GM12878 (cell line): ENCODE data around the gene HOXB1. TPM values are rescaled to one million over a fixed set of nuclear protein-coding genes. Genes with fewer than 3 reads are reported as not detected.

Experiments used
- ATAC-seq: fragments of 200-7000 bp; cut with Tn5 transposase; 3 replicates; pipeline ENCODE4 v1.9.1; 2020; ENCODE audit warnings: mild to moderate bottlenecking, moderate library complexity
- BruUV-seq: library from RNA; stranded (reverse); fragments of 400-500 nt; replicated peaks from 2 replicates; lab custom pipeline; 2021; lab: Mats Ljungman, UMichigan
- CTCF ChIA-PET: fragments of 300-600 bp; sonication (Branson Sonifier 250); formaldehyde crosslinking; extraction: SDS; loops from one replicate; lab custom pipeline; 2021; ENCODE audit warnings: inconsistent platforms; lab: Yijun Ruan, JAX
- POLR2A ChIA-PET: fragments of 350-600 bp; formaldehyde crosslinking; extraction: SDS; loops from one replicate; lab custom pipeline; 2021; ENCODE audit warnings: inconsistent platforms; lab: Charles Lee
- RAD21 ChIA-PET: fragments of 300-600 bp; sonication (Branson Sonifier 250); formaldehyde crosslinking; loops from one replicate; lab custom pipeline; 2023; ENCODE audit warnings: antibody characterized with exemption; ENCODE audit not compliant: unreplicated experiment; lab: Charles Lee
- SMC1A ChIA-PET: fragments of 300-600 bp; sonication (Branson Sonifier 250); formaldehyde crosslinking; loops from one replicate; lab custom pipeline; 2023; ENCODE audit not compliant: unreplicated experiment, uncharacterized antibody; lab: Charles Lee
- DNase-seq: peaks from one replicate; pipeline ENCODE4 v3.0.0-alpha.2; 2011; ENCODE audit warnings: low read depth, low spot score
- FAIRE-seq: peaks from 3 replicates; lab custom pipeline; 2011; peaks lifted over from hg19 to GRCh38; lab: Jason Lieb, UNC
- H2AFZ ChIP-seq: 2 replicates; pipeline ENCODE4 v1.6.0; 2011; ENCODE audit warnings: low read depth, low read length, control low read depth; ENCODE audit not compliant: control insufficient read depth
- H3K27ac ChIP-seq: 2 replicates; pipeline ENCODE4 v1.5.1; 2011; ENCODE audit warnings: control low read depth; ENCODE audit not compliant: control insufficient read depth, insufficient read depth
- H3K27me3 ChIP-seq, 2 experiments: replicated peaks in 1 of 2; 2 replicates each; pipeline versions ENCODE4 v1.6.0 to v1.6.1; 2011; ENCODE audit warnings: low read length in 1 of 2; ENCODE audit not compliant: control insufficient read depth in 2 of 2, insufficient read depth in 2 of 2
- H3K36me3 ChIP-seq, 2 experiments: 2 replicates each; pipeline ENCODE4 v1.5.1; 2011; ENCODE audit warnings: low read length in 1 of 2; ENCODE audit not compliant: control insufficient read depth in 2 of 2, insufficient read depth in 2 of 2
- H3K4me1 ChIP-seq: 2 replicates; pipeline ENCODE4 v1.6.1; 2011; ENCODE audit warnings: mild to moderate bottlenecking, low read length, moderate library complexity, mixed read lengths; ENCODE audit not compliant: control insufficient read depth, insufficient read depth
- H3K4me2 ChIP-seq: 2 replicates; pipeline ENCODE4 v1.6.0; 2011; ENCODE audit warnings: control low read depth; ENCODE audit not compliant: control insufficient read depth, insufficient read depth
- H3K4me3 ChIP-seq: fragments of 200-600 bp; sonication (generic); 2 replicates; pipeline ENCODE4 v1.5.1; 2016
- H3K79me2 ChIP-seq: 2 replicates; pipeline ENCODE4 v1.6.0; 2011; ENCODE audit warnings: low read length; ENCODE audit not compliant: control insufficient read depth, insufficient read depth
- H3K9ac ChIP-seq: 2 replicates; pipeline ENCODE4 v1.8.0; 2011; ENCODE audit warnings: low read length, control low read depth, mixed read lengths; ENCODE audit not compliant: control insufficient read depth, insufficient read depth
- H3K9me3 ChIP-seq: replicated peaks from 3 replicates; pipeline ENCODE4 v1.5.1; 2011; ENCODE audit warnings: mild to moderate bottlenecking, low read length; ENCODE audit not compliant: control insufficient read depth, insufficient read depth
- H4K20me1 ChIP-seq: 2 replicates; pipeline ENCODE4 v1.6.0; 2011; ENCODE audit not compliant: control insufficient read depth, insufficient read depth
- CBFB ChIP-seq: IDR thresholded peaks from 2 replicates; pipeline ENCODE4 v1.6.1; 2016; ENCODE audit warnings: antibody characterized with exemption, low read depth
- CEBPB ChIP-seq, 2 experiments: fragments of 150-350 bp in 1 of 2; IDR thresholded peaks; 2 replicates each; pipeline ENCODE4 v1.6.1; 2012 to 2014; ENCODE audit warnings: low read depth in 2 of 2, low read length in 2 of 2, borderline replicate concordance in 1 of 2, inconsistent platforms in 1 of 2
- CTCF ChIP-seq, 3 experiments: IDR thresholded peaks in 2 of 3; conservative IDR thresholded peaks in 1 of 3; 2 replicates each; pipeline ENCODE4 v1.5.1; 2011; ENCODE audit warnings: low read depth in 3 of 3, low read length in 3 of 3, mild to moderate bottlenecking in 3 of 3, control low read depth in 2 of 3, moderate library complexity in 2 of 3, inconsistent platforms in 1 of 3, mixed read lengths in 1 of 3; ENCODE audit not compliant: control insufficient read depth in 2 of 3, insufficient read depth in 1 of 3; ENCODE audit errors: extremely low read depth in 1 of 3
- EP300 ChIP-seq, 2 experiments: fragments of 150-350 bp in 1 of 2; IDR thresholded peaks; 2 replicates each; pipeline ENCODE4 v1.6.1; 2011 to 2012; ENCODE audit warnings: low read depth in 2 of 2, low read length in 2 of 2, borderline replicate concordance in 1 of 2, improper control_type of control experiment in 1 of 2, inconsistent platforms in 1 of 2; ENCODE audit not compliant: control insufficient read depth in 1 of 2
- FOXK2 ChIP-seq: fragments of 450-650 bp; IDR thresholded peaks from 2 replicates; pipeline ENCODE4 v1.6.1; 2017; ENCODE audit warnings: mild to moderate bottlenecking, moderate library complexity
- HCFC1 ChIP-seq: fragments of 150-350 bp; IDR thresholded peaks from 2 replicates; pipeline ENCODE4 v1.6.1; 2014; ENCODE audit warnings: low read length
- IRF4 ChIP-seq: IDR thresholded peaks from 2 replicates; pipeline ENCODE4 v1.6.1; 2011; ENCODE audit warnings: low read depth, low read length
- JUND ChIP-seq: IDR thresholded peaks from 2 replicates; pipeline ENCODE4 v1.6.1; 2012; ENCODE audit warnings: low read depth, mild to moderate bottlenecking, low read length, improper control_type of control experiment, moderate library complexity
- NBN ChIP-seq: fragments of 450-650 bp; IDR thresholded peaks from 2 replicates; pipeline ENCODE4 v1.6.1; 2016
- NR2C2 ChIP-seq: IDR thresholded peaks from 2 replicates; pipeline ENCODE4 v1.6.1; 2011; ENCODE audit warnings: borderline replicate concordance, low read depth; ENCODE audit not compliant: control insufficient read depth, insufficient read length
- PAX8 ChIP-seq: fragments of 450-650 bp; IDR thresholded peaks from 2 replicates; pipeline ENCODE4 v1.6.1; 2017; ENCODE audit warnings: mild to moderate bottlenecking, moderate library complexity
- POU2F2 ChIP-seq: IDR thresholded peaks from 3 replicates; pipeline ENCODE4 v1.6.1; 2011; ENCODE audit warnings: low read depth, mild to moderate bottlenecking, low read length, borderline replicate concordance
- SIN3A ChIP-seq: IDR thresholded peaks from 2 replicates; pipeline ENCODE4 v1.6.1; 2012; ENCODE audit warnings: low read depth, low read length, improper control_type of control experiment
- SREBF2 ChIP-seq: IDR thresholded peaks from 2 replicates; pipeline ENCODE4 v1.6.1; 2012; ENCODE audit warnings: mild to moderate bottlenecking, low read length
- WRNIP1 ChIP-seq: IDR thresholded peaks from 2 replicates; pipeline ENCODE4 v1.6.1; 2011; ENCODE audit warnings: low read depth, low read length, improper control_type of control experiment, borderline replicate concordance
- YBX1 ChIP-seq: fragments of 450-650 bp; IDR thresholded peaks from 2 replicates; pipeline ENCODE4 v1.6.1; 2016; ENCODE audit warnings: antibody characterized with exemption
- ZNF207 ChIP-seq: fragments of 450-650 bp; IDR thresholded peaks from 2 replicates; pipeline ENCODE4 v1.6.1; 2014; ENCODE audit warnings: antibody characterized with exemption, mild to moderate bottlenecking, borderline replicate concordance
- ZNF24 ChIP-seq: fragments of 450-650 bp; IDR thresholded peaks from 2 replicates; pipeline ENCODE4 v1.6.1; 2017; ENCODE audit warnings: antibody characterized with exemption, mild to moderate bottlenecking
- ZNF622 ChIP-seq: fragments of 450-650 bp; IDR thresholded peaks from 2 replicates; pipeline ENCODE4 v1.6.1; 2017; ENCODE audit warnings: mild to moderate bottlenecking, inconsistent platforms
- WGBS: methylation state at CpG from one replicate; pipeline ENCODE4 v1.1.6; 2016; ENCODE audit warnings: low lambda C conversion rate; ENCODE audit not compliant: insufficient replicate concordance, insufficient coverage; ENCODE audit errors: missing lambda C conversion rate; 5-methylcytosine and 5-hydroxymethylcytosine counted together
- in situ Hi-C: fragments of 300-500 bp; cut with MboI; formaldehyde crosslinking; loops from 9 replicates; pipeline ENCODE4 v1.14.3; 2018; ENCODE audit warnings: mixed read lengths
- intact Hi-C: fragments of 100-400 bp; cut with micrococcal nuclease; formaldehyde crosslinking; loops from one replicate; pipeline ENCODE4 v1.14.2; 2022; ENCODE audit not compliant: unreplicated experiment
- polyA plus RNA-seq, 11 experiments: library from polyadenylated mRNA; depleted of rRNA in 4 of 11; unstranded in 6 of 11; stranded (reverse) in 5 of 11; fragments of >200 nt; fragmentation: Nextera tagmentation in 4 of 11; fragmentation: Illumina TruSeq in 1 of 11; extraction: Ambion mirVana in 4 of 11; extraction: Trizol in 1 of 11; gene quantifications; 1 replicate in 1 of 11; 2 replicates in 10 of 11; pipeline versions ENCODE4 v1.2.1 to v1.2.3, GENCODE V29; 2011 to 2016; ENCODE audit warnings: inconsistent platforms in 2 of 11, missing spikeins in 2 of 11, low read depth in 1 of 11
- total RNA-seq, 4 experiments: library from RNA; depleted of rRNA in 3 of 4; stranded (reverse); fragments of >200 nt in 3 of 4; fragmentation: Illumina TruSeq in 1 of 4; extraction: Trizol in 1 of 4; gene quantifications; 2 replicates each; pipeline versions ENCODE4 v1.2.1 to v1.2.3, GENCODE V29; 2013 to 2021
- TF ChIP-seq, protein P1 (sequence below): IDR thresholded peaks from 2 replicates; pipeline ENCODE4 v1.6.1; 2011; ENCODE audit warnings: mild to moderate bottlenecking, low read depth, low read length, moderate library complexity; ENCODE audit not compliant: insufficient replicate concordance

The HOXB1 gene
- total and polyA plus RNA-seq, 10 of the 15 experiments (the other 5 are each of a cell fraction or from before 2014, with no cell fraction given), result not detected

DNA sequence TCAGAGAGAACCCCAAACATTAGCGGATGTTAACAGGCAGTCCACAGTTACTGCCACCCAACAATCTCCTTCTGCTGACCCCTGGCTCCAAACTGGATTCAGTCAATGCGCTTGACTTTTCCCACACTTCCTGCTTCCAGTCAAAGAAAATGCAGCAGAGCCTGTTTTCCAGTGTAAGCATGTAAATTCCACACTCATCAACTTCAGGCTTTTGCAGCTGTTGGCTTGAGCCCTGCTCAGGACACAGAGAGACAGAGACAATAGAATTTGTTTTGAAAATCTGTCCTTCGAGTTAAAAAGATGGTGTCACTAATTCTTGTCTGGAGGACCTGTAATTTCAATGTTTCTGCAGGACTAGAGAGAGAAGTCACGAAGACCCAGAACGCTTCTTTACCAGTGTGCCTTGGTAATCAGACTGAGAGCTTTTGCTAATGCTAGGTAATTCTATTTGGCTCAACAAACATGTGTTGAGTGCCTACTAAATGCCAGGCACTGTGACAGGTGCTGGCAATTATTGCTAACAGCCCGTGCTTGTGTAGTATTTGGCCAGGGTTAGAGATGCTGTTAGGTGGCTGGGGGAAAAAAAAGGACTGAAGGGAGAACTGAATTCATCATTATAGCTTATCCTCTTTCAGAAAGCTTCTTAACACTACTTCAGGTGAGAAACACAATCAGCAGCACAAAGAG is 32.5 kb downstream of the HOXB1 start:
- no TSS peak for BruUV-seq
- ATAC-seq, result no peak

More for the DNA sequence above, 32.5 kb downstream of the HOXB1 start:
- RAD21 ChIA-PET, result no interaction called here
- FAIRE-seq, result no peak
- no peak overlapping the region for H3K27ac ChIP-seq
- whole genome bisulfite sequencing, result 64% methylated on average over 6 of the region's 6 CpGs
- H3K27me3 ChIP-seq, result no peaks in the 10 kb centered on the region
- H4K20me1 ChIP-seq, result no peaks in the 10 kb centered on the region
- H3K4me1 ChIP-seq, result no peaks in the 10 kb centered on the region
- H3K9me3 ChIP-seq, result no peaks in the 10 kb centered on the region
- H3K36me3 ChIP-seq, result no peaks in the 10 kb centered on the region
- H3K79me2 ChIP-seq, result no peaks in the 10 kb centered on the region
- CTCF ChIA-PET, result interaction anchor here (1.0 to 1.7 kb wide), 4 partner anchors 42 to 95 kb away, joined by 3 to 5 read pairs (median 4); partner anchors contain the start of gene HOXB5
- intact Hi-C loops, result no loop called here
- no peak overlapping the region for H3K4me3 ChIP-seq
- no peak for DNase-seq
- SMC1A ChIA-PET, result interaction anchor here (1.2 to 1.8 kb wide), 4 partner anchors 12 to 147 kb away, joined by 3 to 4 read pairs (median 3); no protein-coding TSS in a partner anchor
- TF ChIP-seq SREBF2 (no peak), ZNF207 (no peak), NBN (no peak), YBX1 (no peak), EP300 (IDR thresholded peaks at IDR 0.05; ENCODE audit: borderline replicate concordance in 1 of 2, control insufficient read depth in 1 of 2, low read depth in 2 of 2, low read length in 2 of 2) (no peak), WRNIP1 (no peak), JUND (no peak), FOXK2 (no peak), ZNF622 (no peak), HCFC1 (no peak), POU2F2 (no peak), PAX8 (no peak), CBFB (no peak), CEBPB (IDR thresholded peaks at IDR 0.05; ENCODE audit: borderline replicate concordance in 1 of 2, low read depth in 2 of 2, low read length in 2 of 2) (no peak), SIN3A (no peak), NR2C2 (no peak), ZNF24 (no peak), IRF4 (no peak), CTCF (IDR thresholded peaks at IDR 0.05 in 2 of 3, conservative IDR thresholded peaks at IDR 0.05 in 1 of 3; ENCODE audit: control insufficient read depth in 2 of 3, extremely low read depth in 1 of 3, insufficient read depth in 1 of 3, low read depth in 3 of 3, low read length in 3 of 3) (no peak)
- TF ChIP-seq, protein P1, sequence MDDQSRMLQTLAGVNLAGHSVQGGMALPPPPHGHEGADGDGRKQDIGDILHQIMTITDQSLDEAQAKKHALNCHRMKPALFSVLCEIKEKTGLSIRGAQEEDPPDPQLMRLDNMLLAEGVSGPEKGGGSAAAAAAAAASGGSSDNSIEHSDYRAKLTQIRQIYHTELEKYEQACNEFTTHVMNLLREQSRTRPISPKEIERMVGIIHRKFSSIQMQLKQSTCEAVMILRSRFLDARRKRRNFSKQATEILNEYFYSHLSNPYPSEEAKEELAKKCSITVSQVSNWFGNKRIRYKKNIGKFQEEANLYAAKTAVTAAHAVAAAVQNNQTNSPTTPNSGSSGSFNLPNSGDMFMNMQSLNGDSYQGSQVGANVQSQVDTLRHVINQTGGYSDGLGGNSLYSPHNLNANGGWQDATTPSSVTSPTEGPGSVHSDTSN, result no peak
- no peak overlapping the region for H3K4me2 ChIP-seq
- no peak overlapping the region for H3K9ac ChIP-seq
- POLR2A ChIA-PET, result interaction anchor here (0.7 kb wide), 1 partner anchor 15 kb away, joined by 3 read pairs; no protein-coding TSS in a partner anchor
- in situ Hi-C loops, result no loop called here
- H2AFZ ChIP-seq, result no peak overlapping the region
